MM.1S (cell line): Measurements from ENCODE around the gene ADARB1.

Experiments used
- CTCF ChIP-seq: fragments of 300-600 bp; sonication (generic); IDR thresholded peaks from 2 replicates; pipeline ENCODE4 v1.5.1; 2016; ENCODE audit warnings: antibody characterized with exemption, low read length, mixed read lengths
- EZH2 ChIP-seq: fragments of 300-600 bp; sonication (generic); optimal IDR thresholded peaks from 2 replicates; pipeline ENCODE3; 2017; ENCODE audit warnings: low read depth, mild to moderate bottlenecking, antibody characterized with exemption, low read length, mixed read lengths
- EZH2phosphoT487 ChIP-seq: fragments of 300-600 bp; sonication (generic); IDR thresholded peaks from 2 replicates; pipeline ENCODE4 v1.6.1; 2018; ENCODE audit warnings: antibody characterized with exemption, low read length

GRCh38 chr21:45231705-45232104, 157.3 kb downstream of the ADARB1 start:
- TF ChIP-seq EZH2 (no peak), CTCF (no peak), EZH2phosphoT487 (no peak)
